ENCODE measurements around the gene LFNG. TPM values are rescaled to one million over a fixed set of nuclear protein-coding genes. Genes with fewer than 3 reads are reported as not detected.
A peak's percentile ranks its signal among the peaks of the same experiment; 100 is the strongest.

The LFNG gene
- total and polyA plus RNA-seq, 2 donors from 2014 or later, result 5.0 to 18.4 TPM

GRCh38 chr7:2478399-2478785, 41.2 kb upstream of the LFNG start:
- Histone ChIP-seq H3K36me3 (ENCODE audit: control insufficient read depth in 2 of 3, insufficient read depth in 3 of 3, low read length in 3 of 3) (no peaks in the 10 kb centered on the region), H3K9ac (ENCODE audit: low read length in 3 of 3) (no peak overlapping the region), H3K4me1 (ENCODE audit: control insufficient read depth in 2 of 3, insufficient read depth in 2 of 3, low read depth in 1 of 3, low read length in 3 of 3) (peaks cover 0 to 10% (median 0%) of the 10 kb centered on the region in 3 donors), H3K4me3 (ENCODE audit: low read length in 3 of 3) (no peak overlapping the region), H3K27me3 (ENCODE audit: control insufficient read depth, insufficient read depth, low read length) (no peaks in the 10 kb centered on the region), H3K27ac (ENCODE audit: low read depth in 2 of 2, low read length in 2 of 2) (no peak overlapping the region), H3K9me3 (ENCODE audit: control insufficient read depth in 2 of 3, insufficient read depth in 1 of 3, low read length in 3 of 3) (no peaks in the 10 kb centered on the region)
- FAIRE-seq (no peak), DNase-seq (peak in 1 of 5 donors; percentile 87)
- no peak for TF ChIP-seq CTCF (IDR thresholded peaks at IDR 0.05; ENCODE audit: borderline replicate concordance, extremely low read depth, insufficient read depth)
- intact Hi-C loops (cut with DNase I), result no loop called here

- H3K27ac ChIP-seq (ENCODE audit: low read depth in 2 of 2, low read length in 2 of 2), result no peak overlapping the region
- H3K27me3 ChIP-seq (ENCODE audit: control insufficient read depth, insufficient read depth, low read length), result no peaks in the 10 kb centered on the region
- no peak overlapping the region for H3K4me3 ChIP-seq (ENCODE audit: low read length in 3 of 3)
- FAIRE-seq (no peak), DNase-seq (peak in 1 of 5 donors; percentile 75)
- no peaks in the 10 kb centered on the region for H3K9me3 ChIP-seq (ENCODE audit: control insufficient read depth in 2 of 3, insufficient read depth in 1 of 3, low read length in 3 of 3)
- no peaks in the 10 kb centered on the region for H3K36me3 ChIP-seq (ENCODE audit: control insufficient read depth in 2 of 3, insufficient read depth in 3 of 3, low read length in 3 of 3)
- peaks cover 0 to 10% (median 0%) of the 10 kb centered on the region in 3 donors for H3K4me1 ChIP-seq (ENCODE audit: control insufficient read depth in 2 of 3, insufficient read depth in 2 of 3, low read depth in 1 of 3, low read length in 3 of 3)
- no peak overlapping the region for H3K9ac ChIP-seq (ENCODE audit: low read length in 3 of 3)
- no peak for TF ChIP-seq CTCF (IDR thresholded peaks at IDR 0.05; ENCODE audit: borderline replicate concordance, extremely low read depth, insufficient read depth)
- intact Hi-C loops (cut with DNase I), result no loop called here
Measured at GRCh38 chr7:2478800-2479199, 40.8 kb upstream of the LFNG start.

- H3K4me3 ChIP-seq (ENCODE audit: low read length in 3 of 3), result no peak overlapping the region
- H3K27me3 ChIP-seq (ENCODE audit: control insufficient read depth, insufficient read depth, low read length), result no peaks in the 10 kb centered on the region
- no peaks in the 10 kb centered on the region for H3K36me3 ChIP-seq (ENCODE audit: control insufficient read depth in 2 of 3, insufficient read depth in 3 of 3, low read length in 3 of 3)
- TF ChIP-seq CTCF (IDR thresholded peaks at IDR 0.05; ENCODE audit: borderline replicate concordance, extremely low read depth, insufficient read depth), result no peak
- DNase-seq (peak in 1 of 5 donors; percentile 66), FAIRE-seq (no peak)
- H3K27ac ChIP-seq (ENCODE audit: low read depth in 2 of 2, low read length in 2 of 2), result no peak overlapping the region
- H3K9ac ChIP-seq (ENCODE audit: low read length in 3 of 3), result no peak overlapping the region
- peaks cover 0 to 10% (median 0%) of the 10 kb centered on the region in 3 donors for H3K4me1 ChIP-seq (ENCODE audit: control insufficient read depth in 2 of 3, insufficient read depth in 2 of 3, low read depth in 1 of 3, low read length in 3 of 3)
- H3K9me3 ChIP-seq (ENCODE audit: control insufficient read depth in 2 of 3, insufficient read depth in 1 of 3, low read length in 3 of 3), result no peaks in the 10 kb centered on the region
- intact Hi-C loops (cut with DNase I), result no loop called here
Measured at GRCh38 chr7:2479276-2480069, 40.1 kb upstream of the LFNG start.

All from kidney (tissue), 14 donors.